Glutamatergic neuron (in vitro differentiated cells): Measurements from ENCODE around the gene AJM1. TPM values are rescaled to one million over a fixed set of nuclear protein-coding genes. Genes with fewer than 3 reads are reported as not detected.

Experiments used
- DNase-seq: peaks from one replicate; pipeline ENCODE4 v3.0.0; 2022
- H3K27ac Mint-ChIP-seq: one replicate; pipeline ENCODE4 v1.8.0; 2020; ENCODE audit warnings: mild to moderate bottlenecking, mixed read lengths, inconsistent platforms; ENCODE audit not compliant: unreplicated experiment
- H3K27me3 Mint-ChIP-seq: one replicate; pipeline ENCODE4 v1.8.0; 2020; ENCODE audit warnings: mild to moderate bottlenecking, moderate library complexity, mixed read lengths, inconsistent platforms; ENCODE audit not compliant: unreplicated experiment
- H3K36me3 Mint-ChIP-seq: one replicate; pipeline ENCODE4 v1.8.0; 2020; ENCODE audit warnings: mild to moderate bottlenecking, mixed read lengths, inconsistent platforms; ENCODE audit not compliant: unreplicated experiment
- H3K4me1 Mint-ChIP-seq: one replicate; pipeline ENCODE4 v1.8.0; 2020; ENCODE audit warnings: mild to moderate bottlenecking, low read depth, mixed read lengths, inconsistent platforms; ENCODE audit not compliant: unreplicated experiment
- H3K4me3 Mint-ChIP-seq: one replicate; pipeline ENCODE4 v1.8.0; 2020; ENCODE audit warnings: mild to moderate bottlenecking, mixed read lengths, inconsistent platforms; ENCODE audit not compliant: unreplicated experiment
- H3K9me3 Mint-ChIP-seq: one replicate; pipeline ENCODE4 v1.8.0; 2020; ENCODE audit warnings: mild to moderate bottlenecking, moderate library complexity, mixed read lengths, inconsistent platforms; ENCODE audit not compliant: unreplicated experiment
- CTCF ChIP-seq: fragments of 200-600 bp; sonication (generic); IDR thresholded peaks from one replicate; pipeline ENCODE4 v1.5.0; 2021; ENCODE audit not compliant: partially characterized antibody, unreplicated experiment
- total RNA-seq: library from RNA; stranded (reverse); fragmentation: NEBNext Ultra II Directional; extraction: Animal tissue kit (Norgen Biotek cat#: 25700); gene quantifications from one replicate; pipeline ENCODE4 v1.2.1, GENCODE V29; 2021; ENCODE audit not compliant: unreplicated experiment

Gene AJM1
- total RNA-seq, 1 donor from 2014 or later = 15.3 TPM

GRCh38 chr9:136821826-136822544 is 20.3 kb upstream of the AJM1 start:
- Mint-ChIP-seq H3K4me3 (peak overlapping the region; percentile 32), H3K27ac (peak overlapping the region; percentile 59), H3K27me3 (peaks cover 11% of the 10 kb centered on the region), H3K4me1 (peaks cover 19% of the 10 kb centered on the region), H3K36me3 (peaks cover 4% of the 10 kb centered on the region), H3K9me3 (peaks cover 12% of the 10 kb centered on the region)
- DNase-seq = no peak
- TF ChIP-seq CTCF = no peak

GRCh38 chr9:136823136-136824046 is 18.9 kb upstream of the AJM1 start:
- Mint-ChIP-seq H3K4me1 (peaks cover 19% of the 10 kb centered on the region), H3K36me3 (peaks cover 4% of the 10 kb centered on the region), H3K4me3 (peak overlapping the region; percentile 4), H3K9me3 (peaks cover 12% of the 10 kb centered on the region), H3K27ac (peak overlapping the region; percentile 79), H3K27me3 (peaks cover 11% of the 10 kb centered on the region)
- no peak for TF ChIP-seq CTCF
- peak; percentile 14 for DNase-seq

- DNase-seq = peak; percentile 37
- no peak for TF ChIP-seq CTCF
These were observed 17.6 kb upstream of the AJM1 start for GRCh38 chr9:136824496-136825225.

GRCh38 chr9:136825295-136826187 is 16.7 kb upstream of the AJM1 start:
- Mint-ChIP-seq H3K27ac (peak overlapping the region; percentile 79), H3K9me3 (peaks cover 10% of the 10 kb centered on the region), H3K4me3 (no peak overlapping the region), H3K36me3 (no peaks in the 10 kb centered on the region), H3K4me1 (peaks cover 16% of the 10 kb centered on the region), H3K27me3 (peaks cover 11% of the 10 kb centered on the region)
- TF ChIP-seq CTCF = no peak
- peak; percentile 47 for DNase-seq

More at GRCh38 chr9:136824496-136825225, 17.6 kb upstream of the AJM1 start:
- peaks cover 13% of the 10 kb centered on the region for H3K27me3 Mint-ChIP-seq
- H3K9me3 Mint-ChIP-seq = peaks cover 11% of the 10 kb centered on the region
- H3K27ac Mint-ChIP-seq = peak overlapping the region; percentile 79
- H3K4me1 Mint-ChIP-seq = peaks cover 17% of the 10 kb centered on the region
- peak overlapping the region; percentile 42 for H3K4me3 Mint-ChIP-seq
- H3K36me3 Mint-ChIP-seq = no peaks in the 10 kb centered on the region
